ENCODE data around the gene BASP1.
"Not testable (repeated sequence)": the region's sequence is repeated elsewhere in the genome, so short reads cannot be mapped to it uniquely, and the experiment has no call there.

GRCh38 chr5:17311811-17312210 lies 94.4 kb downstream of the BASP1 start:
- not testable (repeated sequence) for TF ChIP-seq ZBTB33 (IDR thresholded peaks at IDR 0.05; ENCODE audit: borderline replicate concordance, low read depth); SIN3A (IDR thresholded peaks at IDR 0.05; ENCODE audit: borderline replicate concordance, low read depth, low read length); USF2 (IDR thresholded peaks at IDR 0.05; ENCODE audit: borderline replicate concordance, low read depth, low read length); CTCF (IDR thresholded peaks at IDR 0.05); EP300 (IDR thresholded peaks at IDR 0.05; ENCODE audit: borderline replicate concordance in 1 of 2, low read depth in 1 of 2, low read length in 1 of 2); NRF1 (IDR thresholded peaks at IDR 0.05; ENCODE audit: low read depth, low read length); IRF3 (IDR thresholded peaks at IDR 0.05; ENCODE audit: low read depth, low read length); POLR2AphosphoS5 (IDR thresholded peaks at IDR 0.05; ENCODE audit: low read depth, low read length)
